GF-D8 (cell line): ENCODE data around the gene MOB3B.

Source experiments
- DNase-seq: peaks from one replicate; lab custom pipeline; 2025; lab: John Stamatoyannopoulos, UW

Gene MOB3B

GRCh38 chr9:27445057-27445595, 84.5 kb downstream of the MOB3B start:
- no peak for DNase-seq

GRCh38 chr9:27442464-27442863, 87.2 kb downstream of the MOB3B start:
- no peak for DNase-seq

- no peak for DNase-seq
Measured at GRCh38 chr9:27441741-27442070, 87.9 kb downstream of the MOB3B start.

- no peak for DNase-seq
Measured at GRCh38 chr9:27440888-27441740, 88.5 kb downstream of the MOB3B start.

- DNase-seq: no peak
Measured at GRCh38 chr9:27438522-27438921, 91.1 kb downstream of the MOB3B start.

GRCh38 chr9:27437652-27438373, 91.8 kb downstream of the MOB3B start:
- no peak for DNase-seq

- DNase-seq: no peak
Measured at GRCh38 chr9:27436234-27436633, 93.4 kb downstream of the MOB3B start.

GRCh38 chr9:27433631-27434325, 95.8 kb downstream of the MOB3B start:
- DNase-seq: no peak

- DNase-seq: no peak
Measured at GRCh38 chr9:27432308-27432707, 97.3 kb downstream of the MOB3B start.

GRCh38 chr9:27431543-27432147, 98.0 kb downstream of the MOB3B start:
- no peak for DNase-seq

- no peak for DNase-seq
Measured at GRCh38 chr9:27430750-27431535, 98.7 kb downstream of the MOB3B start.

- no peak for DNase-seq
Measured at GRCh38 chr9:27429917-27430316, 99.7 kb downstream of the MOB3B start.

GRCh38 chr9:27429436-27429835, 100.2 kb downstream of the MOB3B start:
- no peak for DNase-seq

- DNase-seq: no peak
Measured at GRCh38 chr9:27428551-27428950, 101.1 kb downstream of the MOB3B start.

- no peak for DNase-seq
Measured at GRCh38 chr9:27427272-27427643, 102.4 kb downstream of the MOB3B start.

- no peak for DNase-seq
Measured at GRCh38 chr9:27426511-27427271, 102.9 kb downstream of the MOB3B start.

GRCh38 chr9:27425827-27426510, 103.6 kb downstream of the MOB3B start:
- DNase-seq: no peak

GRCh38 chr9:27423915-27424710, 105.5 kb downstream of the MOB3B start:
- DNase-seq: no peak

- no peak for DNase-seq
Measured at GRCh38 chr9:27422279-27422834, 107.3 kb downstream of the MOB3B start.
